Lower leg skin (tissue), 3 donors: ENCODE measurements around the gene ADCYAP1R1.

Experiments used
- CTCF ChIP-seq, 3 donors: fragments of 450-650 bp; IDR thresholded peaks; one replicate each; pipeline ENCODE4 v1.5.1; 2016; ENCODE audit warnings: antibody characterized with exemption in 3 of 3, mild to moderate bottlenecking in 3 of 3, moderate library complexity in 2 of 3
- POLR2A ChIP-seq, 2 donors: fragments of 450-650 bp; IDR thresholded peaks; one replicate each; pipeline ENCODE4 v1.6.1; 2016 to 2017; ENCODE audit warnings: antibody characterized with exemption in 2 of 2, mild to moderate bottlenecking in 1 of 2, moderate library complexity in 1 of 2

- TF ChIP-seq CTCF (IDR thresholded peaks at IDR 0.05) (no peak), POLR2A (IDR thresholded peaks at IDR 0.05) (no peak)
Observed at GRCh38 chr7:31096198-31096876, 44.2 kb downstream of the ADCYAP1R1 start.
